ENCODE results near the gene GRK5.

GRCh38 chr10:119405520-119405807, 198.1 kb downstream of the GRK5 start:
- TF ChIP-seq CTCF (conservative IDR thresholded peaks at IDR 0.05) (no peak), EZH2 (IDR thresholded peaks at IDR 0.05; ENCODE audit: low read depth) (no peak)

All from PC-9 (cell line).